ENCODE measurements around the gene SMARCA4. TPM values are rescaled to one million over a fixed set of nuclear protein-coding genes. Genes with fewer than 3 reads are reported as not detected.

The SMARCA4 gene
- total RNA-seq, 1 experiment from 2014 or later: 36.2 TPM

DNA sequence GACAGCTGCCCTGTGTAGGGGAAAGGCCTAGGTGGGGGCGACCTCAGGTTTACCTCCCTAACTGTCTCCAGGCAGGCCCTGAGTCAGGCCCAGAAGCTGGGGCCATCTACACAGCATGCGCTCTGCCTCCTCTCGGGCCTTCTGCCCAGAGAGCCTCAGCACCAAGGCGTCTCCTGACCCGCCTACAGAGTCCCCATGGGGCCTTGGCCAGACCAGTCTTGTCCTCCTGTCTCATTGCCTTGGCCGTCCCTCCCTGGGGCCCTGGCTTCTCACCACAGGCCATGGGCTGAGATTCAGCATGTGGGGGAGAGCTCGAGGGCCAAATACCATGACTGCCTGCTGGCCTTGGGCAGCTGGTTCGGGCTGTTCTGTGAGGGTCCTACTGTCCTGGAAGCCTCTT lies 59.0 kb downstream of the SMARCA4 start:
- no TSS peak for BruUV-seq (replicated peaks)
- Histone ChIP-seq H3K36me3 (ENCODE audit: control insufficient read depth, insufficient read depth, low read length) (no peaks in the 10 kb centered on the region), H3K9me3 (ENCODE audit: control insufficient read depth, insufficient read depth, low read depth, low read length) (no peaks in the 10 kb centered on the region), H3K4me3 (ENCODE audit: low read depth in 2 of 2, low read length in 2 of 2) (no peak overlapping the region), H3K27me3 (ENCODE audit: control insufficient read depth, insufficient read depth, low read length) (no peaks in the 10 kb centered on the region), H3K27ac (ENCODE audit: low read length) (no peak overlapping the region), H3K4me1 (ENCODE audit: control insufficient read depth, insufficient read depth, low read length) (no peaks in the 10 kb centered on the region)
- DNase-seq (ENCODE audit: low read depth, low spot score) (no peak), ATAC-seq (no peak)
- TF ChIP-seq TCF7L2 (IDR thresholded peaks at IDR 0.05; ENCODE audit: low read depth, low read length) (no peak), SIN3A (IDR thresholded peaks at IDR 0.05; ENCODE audit: borderline replicate concordance, insufficient read depth, low read depth, low read length) (no peak), POLR2AphosphoS5 (IDR thresholded peaks at IDR 0.05; ENCODE audit: low read depth, low read length) (no peak)
- TF ChIP-seq, protein P1, sequence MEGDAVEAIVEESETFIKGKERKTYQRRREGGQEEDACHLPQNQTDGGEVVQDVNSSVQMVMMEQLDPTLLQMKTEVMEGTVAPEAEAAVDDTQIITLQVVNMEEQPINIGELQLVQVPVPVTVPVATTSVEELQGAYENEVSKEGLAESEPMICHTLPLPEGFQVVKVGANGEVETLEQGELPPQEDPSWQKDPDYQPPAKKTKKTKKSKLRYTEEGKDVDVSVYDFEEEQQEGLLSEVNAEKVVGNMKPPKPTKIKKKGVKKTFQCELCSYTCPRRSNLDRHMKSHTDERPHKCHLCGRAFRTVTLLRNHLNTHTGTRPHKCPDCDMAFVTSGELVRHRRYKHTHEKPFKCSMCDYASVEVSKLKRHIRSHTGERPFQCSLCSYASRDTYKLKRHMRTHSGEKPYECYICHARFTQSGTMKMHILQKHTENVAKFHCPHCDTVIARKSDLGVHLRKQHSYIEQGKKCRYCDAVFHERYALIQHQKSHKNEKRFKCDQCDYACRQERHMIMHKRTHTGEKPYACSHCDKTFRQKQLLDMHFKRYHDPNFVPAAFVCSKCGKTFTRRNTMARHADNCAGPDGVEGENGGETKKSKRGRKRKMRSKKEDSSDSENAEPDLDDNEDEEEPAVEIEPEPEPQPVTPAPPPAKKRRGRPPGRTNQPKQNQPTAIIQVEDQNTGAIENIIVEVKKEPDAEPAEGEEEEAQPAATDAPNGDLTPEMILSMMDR (IDR thresholded peaks at IDR 0.05): no peak
- TF ChIP-seq, protein P2, sequence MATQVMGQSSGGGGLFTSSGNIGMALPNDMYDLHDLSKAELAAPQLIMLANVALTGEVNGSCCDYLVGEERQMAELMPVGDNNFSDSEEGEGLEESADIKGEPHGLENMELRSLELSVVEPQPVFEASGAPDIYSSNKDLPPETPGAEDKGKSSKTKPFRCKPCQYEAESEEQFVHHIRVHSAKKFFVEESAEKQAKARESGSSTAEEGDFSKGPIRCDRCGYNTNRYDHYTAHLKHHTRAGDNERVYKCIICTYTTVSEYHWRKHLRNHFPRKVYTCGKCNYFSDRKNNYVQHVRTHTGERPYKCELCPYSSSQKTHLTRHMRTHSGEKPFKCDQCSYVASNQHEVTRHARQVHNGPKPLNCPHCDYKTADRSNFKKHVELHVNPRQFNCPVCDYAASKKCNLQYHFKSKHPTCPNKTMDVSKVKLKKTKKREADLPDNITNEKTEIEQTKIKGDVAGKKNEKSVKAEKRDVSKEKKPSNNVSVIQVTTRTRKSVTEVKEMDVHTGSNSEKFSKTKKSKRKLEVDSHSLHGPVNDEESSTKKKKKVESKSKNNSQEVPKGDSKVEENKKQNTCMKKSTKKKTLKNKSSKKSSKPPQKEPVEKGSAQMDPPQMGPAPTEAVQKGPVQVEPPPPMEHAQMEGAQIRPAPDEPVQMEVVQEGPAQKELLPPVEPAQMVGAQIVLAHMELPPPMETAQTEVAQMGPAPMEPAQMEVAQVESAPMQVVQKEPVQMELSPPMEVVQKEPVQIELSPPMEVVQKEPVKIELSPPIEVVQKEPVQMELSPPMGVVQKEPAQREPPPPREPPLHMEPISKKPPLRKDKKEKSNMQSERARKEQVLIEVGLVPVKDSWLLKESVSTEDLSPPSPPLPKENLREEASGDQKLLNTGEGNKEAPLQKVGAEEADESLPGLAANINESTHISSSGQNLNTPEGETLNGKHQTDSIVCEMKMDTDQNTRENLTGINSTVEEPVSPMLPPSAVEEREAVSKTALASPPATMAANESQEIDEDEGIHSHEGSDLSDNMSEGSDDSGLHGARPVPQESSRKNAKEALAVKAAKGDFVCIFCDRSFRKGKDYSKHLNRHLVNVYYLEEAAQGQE (IDR thresholded peaks at IDR 0.05; ENCODE audit: insufficient read depth in 1 of 2, low read depth in 2 of 2, low read length in 1 of 2): no peak
- in situ Hi-C loops (cut with HindIII; ENCODE audit: low pct_unique_long_range_greater_than_20kb, low sequenced_read_pairs) (no loop called here), intact Hi-C loops (cut with micrococcal nuclease; ENCODE audit: unreplicated experiment) (no loop called here)
- CTCF ChIA-PET: no interaction called here
- POLR2A ChIA-PET: no interaction called here

DNA sequence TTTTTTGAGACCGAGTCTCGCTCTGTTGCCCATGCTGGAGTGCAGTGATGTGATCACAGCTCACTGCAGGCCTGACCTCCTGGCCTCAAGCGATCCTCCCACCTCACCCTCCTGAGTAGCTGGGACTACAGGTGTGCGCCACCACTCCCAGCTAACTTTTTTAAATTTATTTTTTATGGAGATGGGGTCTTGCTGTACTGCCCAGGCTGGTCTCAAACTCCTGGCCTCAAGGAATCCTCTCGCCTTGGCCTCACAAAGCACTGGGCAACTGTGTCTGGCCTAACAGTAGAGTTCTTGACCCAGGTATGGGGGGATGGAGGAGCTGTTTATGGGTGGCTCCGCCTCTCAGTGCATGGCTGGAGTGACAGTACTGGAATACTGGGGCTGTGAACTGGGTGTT lies 59.6 kb downstream of the SMARCA4 start:
- H3K4me3 ChIP-seq (ENCODE audit: low read depth in 2 of 2, low read length in 2 of 2): no peak overlapping the region
- no peaks in the 10 kb centered on the region for H3K27me3 ChIP-seq (ENCODE audit: control insufficient read depth, insufficient read depth, low read length)
- ATAC-seq (no peak), DNase-seq (ENCODE audit: low read depth, low spot score) (no peak)
- ChIA-PET POLR2A (no interaction called here), CTCF (no interaction called here)
- H3K9me3 ChIP-seq (ENCODE audit: control insufficient read depth, insufficient read depth, low read depth, low read length): no peaks in the 10 kb centered on the region
- intact Hi-C loops (cut with micrococcal nuclease; ENCODE audit: unreplicated experiment): no loop called here
- in situ Hi-C loops (cut with HindIII; ENCODE audit: low pct_unique_long_range_greater_than_20kb, low sequenced_read_pairs): no loop called here
- no peaks in the 10 kb centered on the region; the same call in 1 of the 2 replicates for H3K36me3 ChIP-seq (ENCODE audit: control insufficient read depth, insufficient read depth, low read length)
- no peaks in the 10 kb centered on the region for H3K4me1 ChIP-seq (ENCODE audit: control insufficient read depth, insufficient read depth, low read length)
- H3K27ac ChIP-seq (ENCODE audit: low read length): no peak overlapping the region
- BruUV-seq (replicated peaks): no TSS peak
- TF ChIP-seq, protein P2 (IDR thresholded peaks at IDR 0.05; ENCODE audit: insufficient read depth in 1 of 2, low read depth in 2 of 2, low read length in 1 of 2): no peak
- no peak for TF ChIP-seq SIN3A (IDR thresholded peaks at IDR 0.05; ENCODE audit: borderline replicate concordance, insufficient read depth, low read depth, low read length)

All from Panc1 (cell line).